Measurements from ENCODE around the gene ROCK2.
"Not testable (repeated sequence)": the region's sequence is repeated elsewhere in the genome, so short reads cannot be mapped to it uniquely, and the experiment has no call there.

The ROCK2 gene

DNA sequence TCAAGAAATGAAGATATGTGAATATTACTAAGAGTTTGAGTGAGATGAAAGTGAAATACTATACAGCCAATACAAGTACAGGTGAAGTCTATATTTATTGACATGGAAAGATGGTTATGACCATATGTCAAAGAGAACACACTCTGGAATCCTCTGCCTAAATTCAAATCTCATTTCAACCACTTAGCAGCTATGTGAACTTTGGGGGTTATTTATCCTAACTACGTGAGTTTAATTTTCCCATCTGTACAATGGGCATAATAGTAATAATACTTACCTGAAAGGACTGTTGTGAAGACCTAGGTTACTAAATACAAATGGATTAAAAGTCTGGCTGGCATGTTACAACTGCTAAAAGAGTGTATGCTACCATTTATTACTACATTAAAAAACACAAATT, 79.6 kb downstream of the ROCK2 start:
- no peak for DNase-seq (ENCODE audit: low spot score)

DNA sequence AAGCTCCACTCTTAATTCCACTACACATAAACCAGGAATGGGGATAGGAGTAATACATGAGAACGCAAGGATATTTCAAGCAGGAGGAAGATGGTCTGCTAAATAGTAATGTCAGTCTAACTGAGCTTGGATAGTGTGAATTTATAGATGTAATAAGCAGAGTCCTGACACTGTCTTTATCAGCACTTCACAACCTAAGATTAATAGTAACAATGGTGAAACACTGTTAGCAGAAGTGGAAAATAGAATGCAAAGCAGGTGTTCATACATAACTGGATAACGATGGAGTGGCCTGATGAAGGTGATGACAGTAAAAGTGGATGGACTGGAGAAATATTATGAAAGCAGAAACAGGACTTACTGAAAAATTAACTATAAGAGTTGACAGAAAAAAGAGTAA, 80.4 kb downstream of the ROCK2 start:
- DNase-seq (ENCODE audit: low spot score) = no peak

DNA sequence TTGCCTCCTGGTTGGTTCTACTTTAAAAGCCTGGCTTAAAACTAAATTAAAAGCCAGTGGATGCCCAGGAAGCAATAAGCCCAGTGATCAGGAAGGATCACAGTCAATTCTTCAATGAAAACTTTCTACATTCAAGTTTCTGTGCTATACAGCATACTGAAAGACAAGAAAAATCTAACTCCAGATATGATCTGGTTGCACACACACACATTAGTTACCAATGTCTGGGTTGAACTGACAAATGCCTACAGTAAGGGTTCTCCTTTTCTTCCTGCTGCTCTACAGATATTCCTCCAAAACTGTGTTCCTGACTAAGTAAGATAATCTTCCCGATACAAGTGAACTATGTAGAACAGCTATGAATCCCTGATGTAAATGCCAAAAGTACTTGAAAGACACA, 81.3 kb downstream of the ROCK2 start:
- DNase-seq (ENCODE audit: low spot score) = no peak

DNA sequence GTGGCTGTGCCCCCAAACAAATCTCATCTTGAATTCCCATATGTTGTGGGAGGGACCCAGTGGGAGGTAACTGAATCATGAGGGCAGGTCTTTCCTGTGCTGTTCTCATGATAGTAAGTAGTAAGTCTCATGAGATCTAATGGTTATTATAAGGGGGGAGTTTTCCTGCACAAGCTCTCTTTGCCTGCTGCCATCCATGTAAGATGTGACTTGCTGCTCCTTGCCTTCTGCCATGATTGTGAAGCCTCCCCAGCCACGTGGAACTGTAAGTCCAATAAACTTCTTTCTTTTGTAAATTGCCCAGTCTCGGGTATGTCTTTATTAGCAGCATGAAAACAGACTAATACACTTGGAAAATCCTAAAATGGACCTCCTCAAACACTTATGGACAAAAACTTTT, 82.0 kb downstream of the ROCK2 start:
- DNase-seq (ENCODE audit: low spot score) = not testable (repeated sequence)

DNA sequence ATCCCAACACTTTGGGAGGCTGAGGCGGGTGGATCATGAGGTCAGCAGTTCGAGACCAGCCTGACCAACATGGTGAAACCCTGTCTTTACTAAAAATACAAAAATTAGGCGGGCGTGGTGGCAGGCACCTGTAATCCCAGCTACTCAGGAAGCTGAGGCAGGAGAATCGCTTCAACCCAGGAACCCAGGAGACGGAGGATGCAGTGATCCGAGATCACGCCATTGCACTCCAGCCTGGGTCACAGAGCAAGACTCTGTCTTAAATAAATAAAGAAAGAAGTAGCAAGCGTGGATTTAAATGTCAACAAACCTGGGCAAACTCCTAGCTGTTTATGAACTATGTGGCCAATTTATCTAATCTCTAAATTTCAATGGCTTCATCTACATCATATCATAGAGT, 82.9 kb downstream of the ROCK2 start:
- DNase-seq (ENCODE audit: low spot score) = not testable (repeated sequence)

DNA sequence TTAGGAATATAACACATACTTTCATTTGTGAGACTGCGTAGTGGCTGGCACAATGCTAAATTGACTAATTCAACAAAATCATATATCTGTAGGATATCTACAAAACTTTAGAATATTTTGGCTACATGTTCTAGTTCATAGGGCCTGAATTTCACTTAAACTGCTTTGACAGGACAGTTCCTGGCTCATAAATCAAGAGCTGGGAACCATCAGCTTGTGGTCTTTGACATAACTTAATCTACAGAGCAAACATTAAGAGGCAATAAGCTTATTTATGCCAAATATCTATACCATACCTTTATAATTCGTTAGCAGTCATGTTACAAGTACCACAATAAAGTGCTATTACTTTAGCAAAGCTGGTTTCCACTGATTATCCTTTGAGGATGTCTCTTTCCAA, 83.5 kb downstream of the ROCK2 start:
- DNase-seq (ENCODE audit: low spot score) = no peak

DNA sequence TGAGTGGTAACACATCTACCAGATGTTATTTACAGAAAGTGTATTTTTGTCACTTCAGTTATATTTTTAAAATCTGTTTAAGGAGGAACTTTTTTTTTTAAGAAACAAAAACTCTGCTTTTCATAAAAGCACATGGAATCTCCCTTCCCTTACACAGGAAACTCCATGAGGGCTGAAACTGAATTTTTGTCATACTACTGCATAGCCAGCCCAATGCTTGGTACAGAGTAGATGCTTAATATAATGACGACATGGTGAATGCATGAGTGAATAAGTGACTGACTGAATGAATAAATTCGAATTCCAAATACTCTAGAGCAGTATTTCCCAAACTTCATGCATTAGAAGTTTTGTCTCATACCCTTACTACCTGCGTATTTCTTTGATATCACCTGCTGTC, 86.5 kb downstream of the ROCK2 start:
- DNase-seq (ENCODE audit: low spot score) = no peak

DNA sequence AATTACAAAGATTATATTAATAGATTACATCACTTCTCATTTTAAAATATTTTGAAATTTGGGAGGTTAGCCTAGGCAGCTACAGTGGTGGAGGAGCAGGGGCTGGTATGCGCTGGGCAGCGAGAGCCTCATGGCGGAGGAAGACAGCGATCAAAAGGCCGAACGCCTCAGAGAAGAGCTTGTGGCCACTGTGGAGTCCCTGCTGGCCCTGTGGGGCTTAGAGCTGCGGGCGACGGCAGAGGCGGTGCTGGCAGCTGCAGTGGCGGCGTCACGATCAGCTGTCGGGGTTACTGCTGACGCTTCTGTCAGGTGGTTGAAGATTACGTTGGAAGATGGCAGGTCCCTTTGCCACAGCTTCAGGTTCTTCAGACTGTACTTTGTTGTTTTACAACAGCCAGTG, 87.4 kb downstream of the ROCK2 start:
- no peak for DNase-seq (ENCODE audit: low spot score)

DNA sequence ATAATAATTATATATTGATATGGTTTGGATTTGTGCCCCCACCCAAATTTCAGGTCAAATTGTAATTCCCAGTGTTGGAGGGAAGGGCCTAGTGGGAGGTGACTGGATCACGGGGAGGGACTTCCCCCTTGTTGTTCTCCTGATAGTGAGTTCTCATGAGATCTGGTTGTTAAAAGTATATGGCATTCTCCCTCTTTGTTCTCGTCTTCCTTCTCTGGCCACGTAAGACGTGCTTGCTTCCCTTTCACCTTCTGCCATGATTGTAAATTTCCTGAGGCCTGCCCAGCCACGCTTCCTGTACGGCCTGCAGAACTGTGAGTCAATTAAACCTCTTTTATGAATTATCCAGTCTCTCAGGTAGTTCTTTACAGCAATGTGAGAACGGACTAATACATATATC, 88.3 kb downstream of the ROCK2 start:
- DNase-seq (ENCODE audit: low spot score) = no peak

DNA sequence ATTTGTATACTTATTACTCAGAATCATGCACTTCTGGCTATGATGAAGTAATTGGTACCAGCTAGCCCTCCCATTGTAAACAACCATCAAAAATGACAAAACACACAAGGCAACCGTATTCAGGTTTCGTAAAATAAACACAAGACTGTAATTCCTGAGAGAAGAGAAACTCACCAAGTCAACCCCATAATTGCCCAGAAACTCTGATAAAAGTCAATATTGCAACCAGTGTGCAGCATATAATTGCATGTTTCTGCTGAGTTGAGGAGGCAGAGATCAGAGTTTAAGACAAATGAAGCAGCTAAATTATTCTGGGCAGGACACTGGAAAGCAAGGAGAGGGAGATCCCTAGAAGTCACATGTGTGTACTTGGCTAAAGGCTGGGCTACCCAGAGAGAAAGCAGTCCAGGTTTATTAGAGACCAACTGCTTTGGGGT, 90.3 kb downstream of the ROCK2 start:
- no peak for DNase-seq (ENCODE audit: low spot score)

DNA sequence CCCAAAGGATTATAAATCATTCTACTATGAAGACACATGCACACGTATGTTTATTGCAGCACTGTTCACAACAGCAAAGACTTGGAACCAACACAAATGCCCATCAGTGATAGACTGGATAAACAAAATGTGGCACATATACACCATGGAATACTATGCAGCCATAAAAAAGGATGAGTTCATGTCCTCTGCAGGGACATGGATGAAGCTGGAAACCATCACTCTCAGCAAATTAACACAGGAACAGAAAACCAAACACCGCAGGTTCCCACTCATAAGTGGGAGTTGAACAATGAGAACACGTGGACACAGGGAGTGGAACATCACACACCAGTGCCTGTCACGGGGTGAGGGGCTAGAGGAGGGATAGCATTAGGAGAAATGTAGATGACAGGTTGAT, 92.0 kb downstream of the ROCK2 start:
- DNase-seq (ENCODE audit: low spot score) = not testable (repeated sequence)

DNA sequence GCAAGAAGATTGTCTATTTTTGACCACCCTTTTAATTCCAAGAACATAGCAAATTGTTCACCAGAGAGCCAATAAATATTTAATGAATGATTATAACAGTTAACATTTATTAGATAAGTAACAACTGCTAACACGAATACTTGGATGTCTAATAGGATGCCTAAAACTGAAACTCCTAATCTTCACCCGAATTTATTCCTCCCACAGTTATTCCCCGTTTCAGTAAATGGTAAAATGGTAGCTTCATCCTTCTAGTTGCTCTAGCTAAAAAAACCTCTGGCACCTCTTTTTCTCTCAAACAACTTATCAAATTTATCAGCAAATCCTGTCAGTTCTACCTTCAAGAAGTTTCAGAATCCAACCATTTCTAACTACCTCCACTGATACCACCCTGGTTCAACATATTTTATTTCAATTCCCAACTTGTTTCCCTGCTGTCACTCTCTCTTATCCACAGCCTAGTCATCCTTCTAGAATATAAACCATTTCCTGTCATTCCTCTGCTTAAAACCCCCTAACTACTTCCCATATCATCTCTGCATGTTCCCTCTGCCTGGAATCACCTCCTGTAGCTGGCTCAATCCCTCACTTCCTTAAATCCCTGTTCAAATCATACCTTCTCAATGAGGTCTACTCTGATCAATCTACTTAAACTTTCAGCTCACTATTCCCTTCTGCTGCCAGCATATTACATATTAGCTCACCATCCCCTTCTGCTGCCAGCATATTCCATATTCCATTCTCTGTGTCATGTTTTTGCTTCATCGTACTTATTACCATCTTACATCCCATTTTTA, 93.8 kb downstream of the ROCK2 start:
- DNase-seq (ENCODE audit: low spot score) = no peak

DNA sequence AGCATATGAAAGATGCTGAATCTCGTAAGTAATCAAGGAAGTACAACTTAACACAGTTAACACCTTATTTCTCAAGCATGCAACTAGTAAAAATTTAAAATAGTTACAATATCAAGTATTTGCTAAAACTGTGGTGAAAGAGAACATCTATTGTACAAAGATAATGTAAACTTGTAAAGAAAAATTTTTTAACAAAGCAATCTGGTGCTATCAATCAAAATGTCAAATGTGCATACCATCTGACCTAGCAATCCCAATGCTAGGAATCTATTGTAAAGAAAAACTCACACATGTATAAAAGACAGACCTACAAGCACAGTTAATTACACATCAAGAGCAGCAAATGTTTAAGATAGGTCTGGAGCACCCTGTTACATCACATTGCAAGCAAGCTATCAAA, 99.1 kb downstream of the ROCK2 start:
- no peak for DNase-seq (ENCODE audit: low spot score)

DNA sequence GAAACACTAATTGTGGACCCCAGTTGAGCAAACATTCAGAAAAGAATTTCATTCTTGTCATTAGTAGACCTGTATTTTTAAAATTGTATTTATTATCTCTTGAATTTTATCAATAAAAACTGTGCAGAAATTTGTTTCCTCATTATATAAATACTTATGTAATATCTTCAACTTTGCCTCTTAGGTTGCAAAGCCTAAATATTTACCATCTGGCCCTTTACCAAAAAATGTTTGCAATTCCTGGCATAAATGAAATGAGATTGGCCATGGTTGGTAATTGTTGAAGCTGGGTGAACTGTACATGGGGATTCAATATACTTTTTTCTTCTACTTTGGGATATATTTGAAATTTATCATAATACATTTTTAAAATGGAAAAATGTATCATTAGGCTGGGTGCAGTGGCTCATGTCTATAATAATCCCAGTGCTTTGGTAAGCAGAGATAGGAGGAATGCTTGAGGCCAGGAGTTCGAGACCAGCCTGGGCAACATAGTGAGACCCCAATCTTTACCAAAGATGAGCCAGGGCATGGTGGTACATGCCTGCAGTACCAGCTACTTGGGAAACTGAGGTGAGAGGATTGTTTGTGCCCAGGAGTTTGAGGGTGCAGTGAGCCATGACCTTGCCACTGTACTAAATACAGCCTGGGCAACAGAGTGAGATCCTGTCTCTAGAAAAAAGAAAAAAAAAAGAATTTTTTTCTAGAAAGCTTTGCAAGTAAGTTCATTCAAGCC, 100.2 kb downstream of the ROCK2 start:
- DNase-seq (ENCODE audit: low spot score) = no peak

DNA sequence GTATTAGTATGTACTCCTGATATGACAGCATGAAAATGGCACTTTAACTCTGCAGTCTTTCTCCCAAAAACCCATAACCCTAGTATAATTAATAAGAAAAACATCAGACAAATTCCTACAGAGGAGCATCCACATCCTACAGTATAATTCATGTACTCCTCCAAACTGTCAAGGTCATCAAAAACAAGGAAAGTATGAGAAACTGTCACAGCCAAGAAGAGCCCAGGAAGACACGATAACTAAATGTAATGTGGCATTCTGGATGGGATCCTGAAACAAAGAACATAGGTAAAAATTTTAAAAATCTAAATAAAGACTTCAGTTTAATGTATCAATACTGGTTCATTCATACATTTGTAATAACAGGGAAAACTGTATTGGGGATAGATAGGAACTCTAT, 100.9 kb downstream of the ROCK2 start:
- DNase-seq (ENCODE audit: low spot score) = no peak

DNA sequence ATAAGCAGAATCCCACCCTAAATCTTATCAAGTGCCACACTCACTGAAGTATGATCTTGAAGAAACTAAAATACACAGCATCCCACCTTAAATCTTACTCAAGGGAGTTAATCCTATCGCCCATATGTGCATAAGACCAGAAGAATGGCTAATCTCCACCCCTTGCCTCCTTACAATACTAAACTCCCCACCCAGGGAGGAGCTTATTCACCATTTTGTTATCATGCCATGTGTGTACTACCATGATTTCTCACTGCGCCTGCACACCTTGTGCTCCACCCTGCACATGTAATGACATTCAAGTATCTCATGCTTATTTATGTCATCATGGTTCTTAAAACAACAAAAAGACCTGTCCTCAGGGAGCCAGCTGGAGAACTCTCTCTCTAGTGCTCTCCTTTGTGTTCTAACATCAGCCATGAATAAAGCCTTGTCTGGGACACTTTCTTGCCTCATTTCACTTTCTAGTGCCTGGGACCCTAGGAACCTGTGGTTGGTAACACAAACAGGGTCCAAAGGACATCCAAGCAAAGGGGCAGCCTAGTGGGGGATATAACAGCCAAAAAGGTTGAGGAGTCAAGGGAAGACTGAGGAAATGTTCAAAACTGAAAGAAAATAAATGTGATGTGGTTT, 101.8 kb downstream of the ROCK2 start:
- DNase-seq (ENCODE audit: low spot score) = no peak

DNA sequence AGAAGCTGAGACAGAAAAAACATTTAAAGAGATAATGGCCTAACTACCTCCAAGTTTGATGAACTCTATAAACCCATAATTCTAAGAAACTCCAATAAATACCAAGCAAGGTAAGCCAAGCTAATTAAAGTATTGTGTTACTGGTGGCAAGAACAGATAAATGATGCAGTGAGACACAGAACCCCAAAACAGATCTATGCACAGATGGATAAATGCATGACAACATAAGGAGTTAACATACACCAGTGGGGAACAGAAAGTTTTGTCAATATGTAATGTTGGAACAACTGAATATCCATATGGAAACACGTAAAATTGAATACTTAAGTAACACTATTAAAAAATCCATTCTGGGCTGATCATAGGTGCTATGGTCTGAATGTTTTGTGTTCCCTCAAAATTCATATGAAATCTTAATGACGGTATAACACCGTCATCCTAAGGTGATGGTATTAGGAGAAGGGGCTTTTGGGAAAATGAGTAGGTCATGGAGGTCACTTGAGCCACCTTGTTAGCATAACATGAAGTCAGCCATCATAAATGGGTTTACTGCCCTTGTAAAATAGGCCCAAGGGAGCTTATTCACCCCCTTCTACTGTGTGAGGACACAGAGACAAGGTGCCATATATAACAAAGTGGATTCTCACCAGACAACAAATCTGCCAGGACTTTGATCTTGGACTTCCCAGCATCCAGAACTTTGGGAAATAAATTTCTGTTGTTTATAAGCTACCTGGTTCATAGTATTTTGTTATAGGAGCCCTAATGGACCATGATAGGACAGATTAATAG, 102.8 kb downstream of the ROCK2 start:
- no peak for DNase-seq (ENCODE audit: low spot score)

DNA sequence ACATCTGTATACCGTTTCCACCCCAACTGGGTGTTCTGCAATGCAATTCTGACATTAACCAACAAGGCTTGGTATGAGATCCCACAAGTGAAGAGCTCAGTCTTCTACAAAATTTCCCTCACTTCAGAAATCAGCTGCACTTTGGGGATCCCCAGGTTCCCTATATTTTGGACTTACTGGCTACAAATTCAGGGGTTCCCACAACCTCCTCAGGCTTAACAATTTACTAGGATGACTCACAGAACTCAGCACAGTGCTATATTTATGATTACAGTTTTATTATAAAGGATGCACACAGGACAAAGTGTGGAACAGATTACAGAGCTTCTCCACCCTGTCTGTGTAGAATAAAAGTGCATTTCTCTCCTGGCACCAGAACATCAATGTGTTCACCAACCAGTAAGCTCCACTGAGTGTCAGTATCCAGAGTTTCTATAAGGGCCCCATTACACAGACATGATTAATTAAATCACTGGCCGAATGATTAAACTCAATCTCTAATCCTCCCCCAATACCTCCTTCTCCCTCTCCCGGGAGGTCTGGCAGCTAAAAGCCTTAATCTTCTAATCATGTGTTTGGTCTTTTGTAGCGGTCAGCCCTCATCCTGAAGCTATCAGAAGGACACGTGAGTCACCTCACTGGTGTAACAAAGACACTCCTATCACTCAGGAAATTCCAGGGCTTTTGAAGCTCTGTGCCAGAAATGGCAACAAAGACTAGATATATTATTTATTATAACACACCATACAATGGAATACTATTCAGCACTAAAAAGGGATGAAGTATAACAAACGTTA, 104.6 kb downstream of the ROCK2 start:
- DNase-seq (ENCODE audit: low spot score) = no peak

DNA sequence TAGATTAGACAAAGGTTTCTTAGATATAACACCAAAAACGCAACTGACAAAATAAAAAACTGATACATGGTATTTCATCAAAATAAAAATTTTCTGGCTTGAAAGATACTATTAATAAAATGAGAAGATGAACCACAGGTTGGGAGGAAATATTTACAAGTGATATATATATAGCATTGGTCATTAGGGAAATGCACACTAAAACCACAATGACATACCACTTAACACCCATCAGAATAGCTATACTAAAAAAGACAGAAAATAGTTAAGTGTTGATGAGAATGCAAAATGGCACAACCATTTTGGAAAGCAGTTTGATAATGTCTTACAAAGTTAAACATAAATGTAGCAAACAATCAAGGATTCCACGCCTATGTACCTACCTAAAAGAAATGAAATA, 105.3 kb downstream of the ROCK2 start:
- no peak for DNase-seq (ENCODE audit: low spot score)

DNA sequence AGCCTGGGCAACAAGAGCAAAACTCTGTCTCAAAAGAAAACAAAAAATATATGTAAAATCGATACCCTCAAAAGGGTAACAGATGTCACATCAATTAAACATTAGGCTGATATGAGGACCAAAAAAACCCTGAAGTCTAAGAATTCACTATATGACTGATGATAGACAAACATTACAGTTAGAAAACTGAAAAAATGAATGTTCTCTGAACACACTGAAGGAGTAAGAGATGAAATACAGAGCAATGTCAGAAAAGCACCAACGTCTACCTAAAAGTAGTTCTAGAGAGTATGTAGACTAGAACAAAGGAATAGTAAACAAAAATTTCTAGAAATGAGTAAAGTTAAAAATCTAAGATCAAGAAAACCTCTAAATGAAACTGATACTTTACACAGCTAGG, 107.3 kb downstream of the ROCK2 start:
- no peak for DNase-seq (ENCODE audit: low spot score)

DNA sequence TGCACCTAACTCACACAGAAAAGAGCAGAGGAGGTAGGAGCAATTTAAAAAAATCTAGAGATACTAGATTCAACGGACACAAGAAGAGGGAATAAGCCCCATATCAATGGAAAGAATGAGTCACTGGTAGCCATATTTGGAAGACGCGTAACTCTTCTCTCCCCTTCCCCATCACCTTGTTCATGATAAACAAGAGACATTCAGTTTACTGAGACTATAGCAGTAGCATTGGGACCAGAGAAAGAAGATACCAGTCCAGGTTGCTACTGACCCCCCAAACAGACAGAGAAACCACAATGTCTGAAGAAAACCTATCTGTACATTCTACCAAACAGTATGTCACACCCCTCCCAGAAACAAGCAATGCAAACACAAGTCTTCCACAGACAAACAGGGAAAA, 108.1 kb downstream of the ROCK2 start:
- DNase-seq (ENCODE audit: low spot score) = peak; percentile 13

DNA sequence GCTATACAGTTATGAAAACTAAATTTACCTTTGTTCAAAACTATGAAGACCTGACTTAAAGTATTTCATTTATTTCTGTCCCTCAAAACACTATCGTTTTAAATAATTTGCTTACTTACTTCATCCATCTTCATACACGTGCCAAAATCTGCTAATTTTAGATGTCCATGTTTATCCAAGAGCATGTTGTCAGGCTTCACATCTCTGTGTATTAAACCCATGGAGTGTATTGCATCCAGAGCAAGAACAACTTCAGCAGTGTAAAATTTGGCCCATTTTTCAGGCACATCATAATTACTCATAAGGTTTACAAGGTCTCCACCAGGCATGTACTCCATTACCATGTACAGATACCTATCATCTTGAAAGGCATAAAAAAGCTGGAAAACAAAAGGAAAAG, 108.9 kb downstream of the ROCK2 start:
- no peak for DNase-seq (ENCODE audit: low spot score)

All from RKO (cell line).